ENCODE measurements around the gene NPRL2. TPM values are rescaled to one million over a fixed set of nuclear protein-coding genes. Genes with fewer than 3 reads are reported as not detected.

The NPRL2 gene
- total and polyA plus RNA-seq, 9 of the 15 experiments (the other 6 are each of a cell fraction or from before 2014, with no cell fraction given), result 17.4 to 40.4 (median 24.4) TPM

DNA sequence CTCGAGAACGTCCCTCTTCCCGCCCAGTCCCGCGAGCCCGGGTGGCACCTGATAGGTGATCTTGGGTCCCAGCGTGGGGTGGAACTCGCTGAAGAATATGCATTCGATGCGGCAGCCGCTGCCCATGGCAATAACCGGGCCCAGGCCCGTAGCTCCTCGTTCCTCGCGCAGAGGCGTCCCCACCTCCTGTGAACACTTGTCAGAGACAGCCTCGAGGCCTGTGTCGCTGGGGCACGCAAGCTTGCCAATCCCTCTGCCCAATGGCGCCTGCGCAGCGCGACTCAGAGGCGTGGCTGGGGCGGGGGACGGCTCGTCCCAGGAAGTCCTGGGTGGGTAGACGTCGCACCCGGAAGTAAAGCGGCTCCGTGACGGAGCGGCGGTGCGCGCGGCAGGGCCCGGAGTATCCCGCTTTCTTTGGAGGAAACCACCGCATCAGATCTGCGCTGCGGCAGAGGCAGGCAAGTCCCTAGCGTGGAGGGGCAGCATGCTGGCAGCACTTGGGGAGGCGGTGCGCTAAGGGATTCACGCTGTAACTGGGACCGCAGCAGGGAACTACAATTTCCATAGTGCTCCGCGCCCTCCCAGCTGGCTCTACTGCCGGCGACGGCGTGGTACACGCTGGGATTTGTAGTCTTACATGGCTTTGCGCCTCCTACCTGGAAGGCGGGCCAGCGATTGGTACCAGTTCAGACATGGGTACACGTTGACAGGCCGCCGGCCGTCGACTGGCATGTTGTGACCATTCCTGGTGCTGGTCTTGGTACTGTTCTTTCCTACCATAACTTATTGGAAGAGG is at the start of gene NPRL2, which contains the start of gene CYB561D2 (continued):
- TF ChIP-seq HNRNPL (IDR thresholded peaks at IDR 0.05; ENCODE audit: low read depth, low read length) (peak; percentile 55; the same call in 1 of the 2 replicates), UBTF (IDR thresholded peaks at IDR 0.05; ENCODE audit: borderline replicate concordance in 1 of 2, low read depth in 2 of 2, low read length in 2 of 2) (no peak), BCL6 (CRISPR knock-in tag; IDR thresholded peaks at IDR 0.05) (no peak), SMARCA4 (IDR thresholded peaks at IDR 0.05) (no peak), POLR2AphosphoS2 (IDR thresholded peaks at IDR 0.05; ENCODE audit: low read length) (no peak), BRCA1 (IDR thresholded peaks at IDR 0.05) (no peak), BRCA1 (CRISPR knock-in tag; IDR thresholded peaks at IDR 0.05) (no peak), SUPT5H (IDR thresholded peaks at IDR 0.05) (peak; percentile 70), ZNF561 (CRISPR knock-in tag; conservative IDR thresholded peaks at IDR 0.05) (no peak), PCBP2 (IDR thresholded peaks at IDR 0.05; ENCODE audit: low read depth, low read length, poor library complexity, severe bottlenecking) (no peak), ZNF239 (CRISPR knock-in tag; IDR thresholded peaks at IDR 0.05) (no peak), HDGF (IDR thresholded peaks at IDR 0.05) (no peak), PKNOX1 (IDR thresholded peaks at IDR 0.05) (no peak; the same call in 1 of the 2 replicates), ZNF354B (CRISPR knock-in tag; IDR thresholded peaks at IDR 0.05) (no peak), ZNF384 (IDR thresholded peaks at IDR 0.05; ENCODE audit: low read depth, low read length) (no peak), ERF (CRISPR knock-in tag; IDR thresholded peaks at IDR 0.05) (peak; percentile 60; the same call in 1 of the 2 replicates), EP300 (IDR thresholded peaks at IDR 0.05; ENCODE audit: low read length) (no peak), SRSF9 (IDR thresholded peaks at IDR 0.05; ENCODE audit: borderline replicate concordance, low read depth, low read length) (no peak), PHTF2 (CRISPR knock-in tag; IDR thresholded peaks at IDR 0.05) (no peak), ZNF507 (tag; conservative IDR thresholded peaks at IDR 0.05) (no peak), PPARD (CRISPR knock-in tag; IDR thresholded peaks at IDR 0.05) (no peak), SMAD3 (CRISPR knock-in tag; conservative IDR thresholded peaks at IDR 0.05) (no peak), YY1 (IDR thresholded peaks at IDR 0.05; ENCODE audit: borderline replicate concordance in 1 of 3, control insufficient read depth in 1 of 3, extremely low read depth in 1 of 3, insufficient read depth in 3 of 3, insufficient read length in 1 of 3, insufficient replicate concordance in 2 of 3, low read depth in 1 of 3, low read length in 2 of 3) (peak in 1 of 3 experiments; percentile 17), TGIF2 (CRISPR knock-in tag; IDR thresholded peaks at IDR 0.05) (no peak)
- TF ChIP-seq, protein P1, sequence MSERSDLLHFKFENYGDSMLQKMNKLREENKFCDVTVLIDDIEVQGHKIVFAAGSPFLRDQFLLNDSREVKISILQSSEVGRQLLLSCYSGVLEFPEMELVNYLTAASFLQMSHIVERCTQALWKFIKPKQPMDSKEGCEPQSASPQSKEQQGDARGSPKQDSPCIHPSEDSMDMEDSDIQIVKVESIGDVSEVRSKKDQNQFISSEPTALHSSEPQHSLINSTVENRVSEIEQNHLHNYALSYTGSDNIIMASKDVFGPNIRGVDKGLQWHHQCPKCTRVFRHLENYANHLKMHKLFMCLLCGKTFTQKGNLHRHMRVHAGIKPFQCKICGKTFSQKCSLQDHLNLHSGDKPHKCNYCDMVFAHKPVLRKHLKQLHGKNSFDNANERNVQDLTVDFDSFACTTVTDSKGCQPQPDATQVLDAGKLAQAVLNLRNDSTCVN (CRISPR knock-in tag; IDR thresholded peaks at IDR 0.05), result no peak

Measured in K562 (cell line).